HG03060 (cell line): Measurements from ENCODE around the gene THRB.

Source experiments
- ATAC-seq: cut with Tn5 transposase; IDR thresholded peaks from one replicate; pipeline ENCODE4 v1.9.1; 2021; ENCODE audit warnings: low read depth, moderate number of reproducible peaks; ENCODE audit not compliant: unreplicated experiment

THRB gene

DNA sequence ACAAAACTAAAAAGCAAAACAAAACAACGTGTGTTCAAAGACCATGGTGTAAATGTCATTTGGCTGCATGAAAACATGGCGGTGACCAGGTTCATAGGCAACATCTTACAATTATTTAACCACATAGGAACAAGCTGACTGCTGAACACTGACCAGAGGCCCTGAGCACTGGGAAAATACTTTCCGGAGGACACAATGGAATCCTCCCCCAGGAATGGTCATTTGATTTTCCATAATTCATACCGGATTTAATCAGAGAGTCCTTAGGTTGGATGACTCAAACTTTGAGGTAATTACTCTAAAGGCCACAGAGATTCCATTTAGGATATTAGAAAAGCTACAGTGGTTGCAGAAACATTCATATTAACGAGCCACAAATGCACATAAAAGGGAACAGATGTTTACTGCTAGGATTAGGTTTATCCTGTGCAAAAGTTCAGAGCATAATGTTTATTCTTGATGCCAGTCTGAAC lies 294.8 kb downstream of the THRB start:
- no peak for ATAC-seq

GRCh38 chr3:24199300-24199699 lies 295.4 kb downstream of the THRB start:
- ATAC-seq = no peak

DNA sequence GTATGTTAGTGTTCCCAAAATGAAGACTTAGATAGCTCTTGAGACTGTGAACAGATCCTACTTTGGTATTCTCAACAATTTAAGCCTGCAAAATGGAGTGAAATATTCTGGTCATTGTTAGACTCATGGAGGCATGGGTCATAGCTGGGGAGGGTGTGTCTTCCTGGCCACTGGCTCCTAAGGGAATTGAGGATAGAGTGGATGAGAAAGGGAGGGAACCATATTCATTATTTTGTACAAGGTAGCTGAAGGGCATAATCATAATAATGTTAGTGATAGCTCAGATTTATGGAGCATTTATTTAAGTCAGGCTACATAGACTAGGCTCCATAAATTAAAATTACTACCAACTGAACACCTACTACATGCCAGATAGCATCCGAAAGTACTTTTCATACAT lies 295.9 kb downstream of the THRB start:
- no peak for ATAC-seq

GRCh38 chr3:24197809-24198208 lies 296.8 kb downstream of the THRB start:
- ATAC-seq = no peak

DNA sequence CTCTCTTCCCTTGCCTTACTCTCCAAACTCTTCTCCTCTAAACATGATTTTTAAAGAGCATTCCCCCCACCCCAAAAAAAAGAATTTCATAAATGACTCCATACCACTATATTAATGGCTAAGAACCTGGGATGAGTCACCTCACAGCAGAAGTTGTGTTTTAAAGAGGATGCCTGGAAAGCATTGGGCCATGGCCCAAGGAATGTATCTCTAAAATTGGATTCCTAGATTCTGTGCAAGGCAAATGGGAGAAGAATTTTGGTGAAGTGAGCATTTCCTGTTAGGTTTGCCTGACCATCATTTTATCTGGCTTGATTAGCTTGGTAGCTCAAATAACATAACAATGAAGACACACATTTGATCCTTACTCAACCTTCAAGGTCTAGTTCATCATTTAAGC lies 298.1 kb downstream of the THRB start:
- no peak for ATAC-seq

GRCh38 chr3:24195504-24196230 lies 299.0 kb downstream of the THRB start:
- ATAC-seq = no peak

DNA sequence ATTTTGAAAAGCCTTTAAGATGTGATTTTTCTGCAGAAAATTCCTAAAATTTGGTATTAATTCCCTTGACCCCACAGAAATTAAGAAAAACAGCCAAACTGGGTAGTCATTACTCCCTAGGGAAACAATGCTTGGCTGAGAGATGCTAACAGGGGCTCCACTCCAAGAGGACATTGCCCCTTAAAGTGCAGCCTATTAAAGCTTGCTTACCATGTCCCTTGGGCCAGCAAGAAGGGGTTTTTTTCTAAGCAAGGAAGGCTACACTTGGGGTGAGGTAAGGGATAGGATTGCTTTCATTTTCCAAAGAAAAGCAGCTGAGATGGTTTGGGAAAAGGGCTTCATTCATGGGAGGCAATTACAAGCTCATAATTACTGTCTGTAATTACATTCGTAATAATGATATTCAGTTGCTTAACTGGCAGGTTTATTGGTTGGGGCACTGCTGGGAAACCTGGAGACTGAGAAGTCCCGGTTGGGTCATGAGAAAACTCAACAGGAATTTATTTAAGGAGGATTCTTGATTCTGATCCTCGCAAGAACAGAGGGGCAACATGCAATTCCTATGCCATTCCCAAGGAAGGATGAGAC lies 302.1 kb downstream of the THRB start:
- ATAC-seq = no peak

GRCh38 chr3:24191801-24192403 lies 302.7 kb downstream of the THRB start:
- ATAC-seq = no peak

DNA sequence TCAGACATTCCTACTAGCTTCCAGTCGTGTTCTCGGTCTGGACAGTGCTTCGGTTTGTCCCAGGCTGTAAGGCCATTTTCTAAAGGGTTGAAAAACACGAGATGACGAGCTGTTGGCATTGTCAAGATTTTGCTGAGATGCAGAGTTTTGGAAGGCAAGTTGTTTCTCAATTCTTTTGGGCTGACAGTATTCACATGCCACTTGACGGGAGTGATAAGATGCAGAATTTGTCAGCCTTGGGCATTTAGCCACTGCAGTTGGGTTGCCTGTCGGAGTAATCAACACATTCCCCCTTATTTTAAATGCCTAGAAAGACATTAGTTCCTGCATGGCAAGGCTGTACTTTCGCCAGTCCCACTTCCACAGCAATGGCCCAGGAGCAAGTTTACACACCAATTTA lies 304.4 kb downstream of the THRB start:
- ATAC-seq = no peak

DNA sequence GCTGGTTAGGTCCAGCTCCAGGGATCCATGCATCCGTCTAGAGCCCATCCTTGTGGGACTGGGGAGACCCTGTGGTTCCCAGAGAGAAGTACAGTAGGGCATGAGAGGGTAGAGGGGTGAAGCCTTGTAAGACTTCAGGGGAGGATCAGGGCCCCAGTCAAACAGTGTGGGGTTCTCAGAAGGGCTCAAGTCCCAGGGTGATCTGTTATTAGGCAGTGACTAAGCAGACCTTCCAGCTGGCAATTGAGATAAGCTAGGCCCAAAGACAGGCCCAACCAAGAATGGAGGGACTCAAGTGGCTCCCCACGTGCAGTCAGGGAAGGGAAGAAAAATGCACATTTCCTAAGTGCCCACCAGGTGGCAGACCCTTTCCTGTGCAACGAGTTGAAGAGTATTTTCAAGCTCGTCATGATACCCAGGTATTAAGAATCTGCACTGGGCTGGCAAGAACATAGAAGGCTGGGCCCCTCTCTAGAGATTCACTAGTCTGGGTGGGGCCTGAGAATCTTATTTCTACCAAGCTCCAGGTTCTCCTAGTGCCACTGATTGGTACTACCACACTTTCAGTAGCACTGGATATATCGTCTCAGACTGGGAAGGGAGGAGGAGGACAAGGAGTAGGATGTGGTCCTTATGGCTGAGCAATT lies 308.8 kb downstream of the THRB start:
- peak; percentile 85 for ATAC-seq

- ATAC-seq = no peak
Measured at GRCh38 chr3:24184528-24185176, 310.0 kb downstream of the THRB start.

DNA sequence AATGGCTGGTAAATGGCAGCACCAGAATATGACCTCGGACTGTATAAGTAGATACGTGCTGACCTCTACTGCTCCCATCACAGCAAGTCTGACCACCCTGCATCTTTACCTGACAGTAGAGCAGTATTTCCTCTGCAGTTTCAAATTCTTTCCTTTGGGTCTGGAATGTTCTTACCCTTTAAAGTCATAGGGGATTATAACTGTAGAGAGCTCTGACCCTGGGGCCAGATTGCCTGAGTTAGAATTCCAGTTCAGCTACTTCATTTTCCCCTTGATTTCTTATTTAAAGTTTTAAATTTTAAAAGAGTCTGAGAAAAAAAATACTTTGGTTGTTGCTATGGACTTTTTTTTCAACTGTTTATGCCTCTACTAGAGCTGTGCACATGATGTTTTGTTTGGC lies 311.9 kb downstream of the THRB start:
- ATAC-seq = no peak

- no peak for ATAC-seq
Measured at GRCh38 chr3:24181256-24181655, 313.4 kb downstream of the THRB start.

GRCh38 chr3:24180616-24181015 lies 314.0 kb downstream of the THRB start:
- ATAC-seq = no peak

- ATAC-seq = no peak
Measured at GRCh38 chr3:24177201-24177600, 317.4 kb downstream of the THRB start.

GRCh38 chr3:24174614-24175013 lies 320.0 kb downstream of the THRB start:
- ATAC-seq = no peak

GRCh38 chr3:24168977-24169376 lies 325.7 kb downstream of the THRB start:
- ATAC-seq = no peak

GRCh38 chr3:24167429-24167828 lies 327.2 kb downstream of the THRB start:
- ATAC-seq = no peak

- no peak for ATAC-seq
Measured at GRCh38 chr3:24166515-24166914, 328.1 kb downstream of the THRB start.

DNA sequence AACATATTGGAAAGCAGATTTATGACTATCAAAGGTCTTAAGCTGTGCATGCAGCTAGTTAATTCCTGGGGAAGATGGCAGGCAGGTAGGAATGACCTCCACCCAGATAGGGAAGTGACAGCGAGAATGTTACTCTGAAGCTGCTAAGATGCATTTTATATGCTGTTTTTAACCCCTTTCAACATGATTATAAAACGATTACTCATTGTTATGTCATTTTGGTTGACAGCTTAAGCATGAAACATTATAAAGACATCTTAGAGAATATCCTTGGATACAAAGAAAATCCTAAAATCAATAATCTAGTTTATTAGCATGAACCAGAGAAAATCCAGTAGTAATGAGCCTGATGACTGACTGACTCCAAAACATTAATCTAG lies 329.1 kb downstream of the THRB start:
- ATAC-seq = no peak
